ENCODE measurements around the gene DNALI1.

- TF ChIP-seq CTCF (conservative IDR thresholded peaks at IDR 0.05; ENCODE audit: low read depth, low read length) (no peak), EZH2phosphoT487 (IDR thresholded peaks at IDR 0.05; ENCODE audit: borderline replicate concordance, low read length) (no peak)
Observed at GRCh38 chr1:37605061-37605650, 48.4 kb downstream of the DNALI1 start.
